ENCODE measurements around the gene ABCD1.
"Not testable (repeated sequence)": the region's sequence is repeated elsewhere in the genome, so short reads cannot be mapped to it uniquely, and the experiment has no call there.

Gene ABCD1

GRCh38 chrX:153694256-153694655 is 30.4 kb upstream of the ABCD1 start:
- not testable (repeated sequence) for DNase-seq (ENCODE audit: low read depth)

- no peak for DNase-seq (ENCODE audit: low read depth)
These were observed 29.9 kb upstream of the ABCD1 start for GRCh38 chrX:153694687-153695270.

DNA sequence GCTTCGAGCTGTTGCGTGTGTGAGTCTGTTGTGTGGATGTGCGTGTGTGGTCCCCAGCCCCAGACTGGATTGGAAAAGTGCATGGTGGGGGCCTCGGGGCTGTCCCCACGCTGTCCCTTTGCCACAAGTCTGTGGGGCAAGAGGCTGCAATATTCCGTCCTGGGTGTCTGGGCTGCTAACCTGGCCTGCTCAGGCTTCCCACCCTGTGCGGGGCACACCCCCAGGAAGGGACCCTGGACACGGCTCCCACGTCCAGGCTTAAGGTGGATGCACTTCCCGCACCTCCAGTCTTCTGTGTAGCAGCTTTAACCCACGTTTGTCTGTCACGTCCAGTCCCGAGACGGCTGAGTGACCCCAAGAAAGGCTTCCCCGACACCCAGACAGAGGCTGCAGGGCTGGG is 28.6 kb upstream of the ABCD1 start:
- no peak for DNase-seq (ENCODE audit: low read depth)

GRCh38 chrX:153696538-153696937 is 28.1 kb upstream of the ABCD1 start:
- not testable (repeated sequence) for DNase-seq (ENCODE audit: low read depth)

GRCh38 chrX:153696986-153697722 is 27.5 kb upstream of the ABCD1 start:
- DNase-seq (ENCODE audit: low read depth) = not testable (repeated sequence)

DNA sequence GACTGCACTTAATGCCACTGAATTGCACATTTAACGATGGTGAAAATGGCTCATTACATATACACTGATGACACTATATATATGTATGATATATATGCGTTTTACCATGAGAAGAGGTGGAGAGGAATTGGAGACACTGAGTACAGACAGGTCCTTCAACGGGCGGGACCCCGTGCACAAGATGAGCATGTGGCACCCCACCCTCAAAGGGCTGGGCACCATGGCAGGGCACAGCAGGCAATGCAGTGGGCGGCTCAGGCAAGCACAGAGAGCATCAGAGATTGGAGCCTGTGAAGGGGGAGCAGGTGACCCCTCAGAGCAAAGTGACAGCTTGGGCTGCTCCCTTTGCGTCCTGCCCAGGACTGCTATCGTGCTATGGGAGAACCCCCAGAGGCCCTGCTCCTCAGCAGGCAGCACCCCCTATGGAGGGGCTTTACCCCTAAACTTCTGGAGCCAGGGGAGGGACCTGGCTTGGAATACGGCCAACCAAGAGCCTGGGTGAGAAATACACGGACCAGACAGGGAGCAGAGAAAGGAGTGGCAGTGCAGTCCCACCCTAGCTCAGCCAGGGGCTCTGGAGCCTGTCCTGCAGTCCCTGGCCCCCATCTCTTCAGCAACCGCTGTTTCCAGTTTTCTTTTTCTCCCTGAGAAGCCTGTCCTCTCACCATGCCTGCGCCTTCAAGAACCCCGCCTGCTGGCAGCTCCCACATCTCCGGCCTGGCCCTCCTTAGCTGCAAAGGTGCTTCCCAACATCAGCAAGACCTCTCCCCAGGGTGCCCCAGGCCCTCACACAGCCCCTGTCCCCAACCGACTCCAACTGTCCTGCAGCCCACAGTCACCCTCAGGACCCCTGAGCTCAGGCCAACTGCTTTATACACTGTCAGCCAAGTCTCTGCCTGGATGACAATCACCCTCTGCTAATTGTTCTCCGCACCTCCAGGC is 26.5 kb upstream of the ABCD1 start:
- no peak for DNase-seq (ENCODE audit: low read depth)

DNA sequence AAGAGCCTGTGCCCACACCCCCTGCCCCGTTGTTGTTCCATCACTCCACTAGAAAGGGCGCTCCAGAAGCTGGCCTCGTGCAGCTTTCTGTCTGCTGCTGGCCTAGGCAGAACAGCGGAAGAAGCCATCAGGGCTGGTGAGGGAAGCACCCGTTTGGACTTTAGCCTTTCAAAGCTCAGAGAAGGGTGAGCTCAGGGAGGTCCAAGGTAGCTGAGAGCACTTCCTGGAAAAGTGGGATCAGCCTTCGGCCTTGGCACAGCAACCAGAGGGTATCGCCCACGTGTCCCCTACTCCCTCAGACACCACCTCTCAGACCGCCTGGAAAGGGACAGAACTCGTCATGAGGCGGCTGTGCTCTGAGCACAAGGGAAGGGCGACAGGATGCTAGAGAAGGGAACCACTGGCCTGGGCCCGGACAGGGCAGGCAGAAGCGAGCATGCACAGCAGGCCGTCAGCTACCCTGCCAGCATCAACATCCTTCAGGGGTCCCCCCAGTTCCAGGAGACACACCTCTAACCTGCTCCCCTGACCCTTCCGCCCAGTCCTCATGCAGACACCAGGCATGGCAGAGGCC is 25.4 kb upstream of the ABCD1 start:
- DNase-seq (ENCODE audit: low read depth) = not testable (repeated sequence)

DNA sequence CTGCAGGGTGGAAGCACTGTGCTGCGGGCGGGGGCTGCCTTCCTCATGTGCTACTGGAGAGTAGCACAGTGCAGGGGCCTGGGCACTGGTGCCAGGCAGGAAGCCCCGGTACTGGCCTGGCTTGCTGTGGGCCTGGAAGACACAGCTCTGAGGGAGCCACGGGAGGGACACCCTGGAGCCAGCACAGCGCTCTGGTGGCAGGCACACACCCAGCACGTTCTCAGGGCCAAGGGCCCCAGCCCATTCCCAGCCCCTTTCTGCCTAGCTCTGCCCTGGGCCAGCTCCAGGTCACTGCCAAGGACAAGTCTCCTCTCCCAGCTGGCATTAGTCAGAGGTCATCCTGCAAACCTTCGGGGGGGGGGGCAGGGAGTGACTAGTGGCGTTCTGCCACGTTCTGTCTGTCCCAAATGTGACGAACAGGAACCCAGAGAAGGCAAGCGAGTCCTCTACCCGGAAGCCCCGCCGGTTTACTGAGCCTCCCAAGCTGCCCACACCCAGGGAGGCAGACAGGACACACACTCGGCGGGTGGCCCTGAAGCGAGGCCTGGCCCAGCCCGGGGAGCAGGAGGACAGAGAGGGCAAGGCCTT is 24.8 kb upstream of the ABCD1 start:
- not testable (repeated sequence) for DNase-seq (ENCODE audit: low read depth)

- DNase-seq (ENCODE audit: low read depth) = no peak
These were observed 24.2 kb upstream of the ABCD1 start for GRCh38 chrX:153700376-153700945.

DNA sequence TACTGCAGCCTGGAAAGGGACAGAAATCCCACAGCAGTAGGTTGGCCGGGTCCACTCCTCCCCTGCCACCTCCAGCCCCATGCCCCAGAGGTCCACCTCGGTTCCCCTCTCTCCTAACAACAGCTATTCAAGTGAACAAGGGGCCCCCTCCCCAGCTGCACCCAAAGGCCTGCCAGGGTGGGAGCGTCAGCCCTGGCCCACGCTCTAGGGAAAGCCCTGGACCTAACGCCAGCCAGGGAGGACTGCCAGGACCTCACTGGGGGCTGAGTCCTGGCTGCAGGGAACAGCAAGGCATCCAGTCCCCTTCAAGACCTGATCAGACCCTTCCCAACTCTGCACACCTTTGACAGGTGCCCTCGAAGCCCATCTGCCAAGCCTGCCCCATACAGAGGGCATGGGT is 23.7 kb upstream of the ABCD1 start:
- DNase-seq (ENCODE audit: low read depth) = no peak

DNA sequence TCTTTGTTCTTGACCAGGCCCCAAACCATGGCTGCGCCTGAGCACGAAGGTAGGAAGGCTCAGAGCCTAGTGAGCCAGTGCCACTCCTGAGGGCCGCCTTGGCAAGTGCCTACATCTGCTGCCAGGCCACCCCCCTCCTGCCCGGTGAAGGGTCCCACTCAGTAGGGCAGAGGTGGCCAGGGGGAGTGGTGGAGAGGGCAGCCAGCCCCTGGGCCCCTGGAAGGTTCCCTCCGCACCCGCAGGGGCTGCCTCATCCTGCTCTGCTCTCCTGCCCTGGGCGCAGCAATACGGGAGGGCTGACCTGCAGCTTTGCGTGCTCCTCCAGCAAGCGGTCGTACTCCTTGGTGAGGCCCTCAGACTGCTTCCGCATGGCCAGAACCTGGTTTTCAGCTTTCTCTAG is 22.9 kb upstream of the ABCD1 start:
- DNase-seq (ENCODE audit: low read depth) = no peak

- DNase-seq (ENCODE audit: low read depth) = no peak
These were observed 22.2 kb upstream of the ABCD1 start for GRCh38 chrX:153702336-153703035.

DNA sequence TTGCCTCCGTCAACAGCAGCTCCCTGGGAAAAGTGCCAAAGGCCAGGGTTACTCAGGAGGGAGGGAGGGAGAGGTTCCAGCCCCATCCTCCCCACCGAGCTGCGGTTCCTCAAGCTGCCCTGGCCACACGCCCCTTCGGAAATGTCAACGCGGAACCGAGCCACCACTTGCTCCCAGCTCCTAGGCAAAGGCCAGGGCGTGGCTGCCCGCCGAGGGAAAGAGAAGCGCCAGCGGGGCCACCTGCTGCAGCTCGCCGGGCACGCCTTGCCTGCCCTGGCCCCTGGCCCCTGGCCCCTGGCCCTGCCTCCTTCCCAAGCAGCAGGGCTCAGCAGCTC is 21.7 kb upstream of the ABCD1 start:
- peak; percentile 37 for DNase-seq (ENCODE audit: low read depth)

DNA sequence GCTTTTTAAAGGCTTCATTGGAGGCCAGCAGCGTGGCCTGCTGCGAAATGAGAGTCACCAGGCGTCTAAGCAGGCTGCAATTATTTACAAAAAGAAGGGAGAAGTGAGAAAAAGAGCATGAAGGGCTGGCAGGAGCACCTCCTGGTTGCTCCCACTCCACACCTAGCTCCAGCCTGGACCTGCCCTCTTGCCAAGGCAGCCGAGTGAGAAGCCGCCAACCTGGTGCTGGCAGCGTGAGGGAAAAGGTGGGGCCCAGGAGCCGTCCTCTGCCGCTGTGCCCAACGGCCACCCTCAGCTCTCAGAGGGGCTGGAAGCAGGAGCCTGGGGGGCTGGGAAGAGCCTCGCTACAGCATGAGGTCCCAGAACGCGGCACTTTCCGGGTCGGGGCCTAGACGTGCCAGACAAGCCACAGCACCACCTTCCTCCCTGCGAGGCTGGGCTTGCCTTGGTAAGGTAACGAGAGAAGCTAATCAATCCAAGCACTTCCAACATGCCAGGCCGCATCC is 20.6 kb upstream of the ABCD1 start:
- no peak for DNase-seq (ENCODE audit: low read depth)

GRCh38 chrX:153704631-153705402 is 19.8 kb upstream of the ABCD1 start:
- DNase-seq (ENCODE audit: low read depth) = not testable (repeated sequence)

- peak; percentile 9 for DNase-seq (ENCODE audit: low read depth)
These were observed 19.1 kb upstream of the ABCD1 start for GRCh38 chrX:153705403-153706060.

- DNase-seq (ENCODE audit: low read depth) = no peak
These were observed 17.9 kb upstream of the ABCD1 start for GRCh38 chrX:153706799-153707198.

- no peak for DNase-seq (ENCODE audit: low read depth)
These were observed 17.2 kb upstream of the ABCD1 start for GRCh38 chrX:153707406-153707805.

DNA sequence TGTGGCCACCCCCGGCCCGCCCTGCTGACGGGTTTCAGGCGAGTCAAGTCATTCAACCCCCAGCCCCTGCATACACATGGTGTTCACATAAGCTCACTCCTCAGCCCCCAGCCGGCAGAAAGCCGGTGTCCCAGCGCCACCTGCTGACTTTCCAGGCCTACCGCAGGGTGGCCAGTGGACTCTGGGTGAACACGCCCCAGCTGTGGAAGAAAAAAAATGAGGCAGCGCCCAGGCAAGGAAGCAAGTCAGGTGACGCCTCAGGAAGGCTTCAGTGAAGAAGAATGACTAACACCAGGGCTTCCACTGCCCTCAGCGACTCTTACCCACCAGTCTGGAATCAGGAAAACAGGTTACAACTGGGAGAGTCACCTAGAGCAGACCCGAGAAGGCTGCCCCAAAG is 16.2 kb upstream of the ABCD1 start:
- DNase-seq (ENCODE audit: low read depth) = peak; percentile 87

Measured in iris pigment epithelial cell (primary cell).